Activated CD8-positive, alpha-beta memory T cell treated with anti-CD3 and anti-CD28 coated beads for 24 hours (primary cell): ENCODE data around the gene SFXN4.
"Not testable (repeated sequence)": the region's sequence is repeated elsewhere in the genome, so short reads cannot be mapped to it uniquely, and the experiment has no call there.

Source experiments
- DNase-seq: peaks from one replicate; pipeline ENCODE4 v3.0.0-alpha.2; 2020

SFXN4 gene

GRCh38 chr10:119189811-119190282 lies 24.3 kb upstream of the SFXN4 start:
- DNase-seq, result no peak

- no peak for DNase-seq
Observed at GRCh38 chr10:119183664-119184412, 18.3 kb upstream of the SFXN4 start.

GRCh38 chr10:119180850-119181400 lies 15.4 kb upstream of the SFXN4 start:
- not testable (repeated sequence) for DNase-seq

GRCh38 chr10:119178372-119179119 lies 13.0 kb upstream of the SFXN4 start, which contains the start of gene PRDX3:
PRDX3 (minus strand) TSS chr10:119178812; CDS start chr10:119178790, 22 bp downstream.
- DNase-seq, result peak; percentile 97

GRCh38 chr10:119177708-119178371 lies 12.3 kb upstream of the SFXN4 start:
- DNase-seq, result no peak

- DNase-seq, result no peak
Observed at GRCh38 chr10:119176166-119176565, 10.7 kb upstream of the SFXN4 start.

- DNase-seq, result no peak
Observed at GRCh38 chr10:119174109-119174508, 8.6 kb upstream of the SFXN4 start.

GRCh38 chr10:119167041-119167440 lies 1.5 kb upstream of the SFXN4 start:
- DNase-seq, result no peak

GRCh38 chr10:119166564-119166963 lies 1.1 kb upstream of the SFXN4 start:
- DNase-seq, result no peak

- DNase-seq, result no peak
Observed at GRCh38 chr10:119166118-119166500, 595 bp upstream of the SFXN4 start.

- no peak for DNase-seq
Observed at GRCh38 chr10:119162452-119163092, 2.9 kb downstream of the SFXN4 start.

GRCh38 chr10:119161680-119162451 lies 3.6 kb downstream of the SFXN4 start:
- no peak for DNase-seq

- no peak for DNase-seq
Observed at GRCh38 chr10:119159332-119159731, 6.2 kb downstream of the SFXN4 start.

GRCh38 chr10:119153661-119154060 lies 11.9 kb downstream of the SFXN4 start:
- no peak for DNase-seq

GRCh38 chr10:119153041-119153440 lies 12.5 kb downstream of the SFXN4 start:
- no peak for DNase-seq

- DNase-seq, result not testable (repeated sequence)
Observed at GRCh38 chr10:119151601-119152000, 13.9 kb downstream of the SFXN4 start.

- DNase-seq, result no peak
Observed at GRCh38 chr10:119149729-119150128, 15.8 kb downstream of the SFXN4 start.

- no peak for DNase-seq
Observed at GRCh38 chr10:119149157-119149556, 16.4 kb downstream of the SFXN4 start.

- DNase-seq, result no peak
Observed at GRCh38 chr10:119143657-119144056, 21.9 kb downstream of the SFXN4 start.

GRCh38 chr10:119140603-119141245 lies 24.8 kb downstream of the SFXN4 start:
- DNase-seq, result no peak

- DNase-seq, result peak; percentile 69
Observed at GRCh38 chr10:119139464-119140067, 25.9 kb downstream of the SFXN4 start.
